ENCODE measurements around the gene SFT2D1. TPM values are rescaled to one million over a fixed set of nuclear protein-coding genes. Genes with fewer than 3 reads are reported as not detected.
"Not testable (repeated sequence)": the region's sequence is repeated elsewhere in the genome, so short reads cannot be mapped to it uniquely, and the experiment has no call there.

The SFT2D1 gene
- total RNA-seq, 2 donors from 2014 or later: 40.1 to 43.8 TPM

- H3K27ac Mint-ChIP-seq: no peak overlapping the region
- H3K4me3 Mint-ChIP-seq: no peak overlapping the region
- peaks cover 6% of the 10 kb centered on the region for H3K4me1 Mint-ChIP-seq
Measured at GRCh38 chr6:166377721-166378120, 35.4 kb upstream of the SFT2D1 start.

DNA sequence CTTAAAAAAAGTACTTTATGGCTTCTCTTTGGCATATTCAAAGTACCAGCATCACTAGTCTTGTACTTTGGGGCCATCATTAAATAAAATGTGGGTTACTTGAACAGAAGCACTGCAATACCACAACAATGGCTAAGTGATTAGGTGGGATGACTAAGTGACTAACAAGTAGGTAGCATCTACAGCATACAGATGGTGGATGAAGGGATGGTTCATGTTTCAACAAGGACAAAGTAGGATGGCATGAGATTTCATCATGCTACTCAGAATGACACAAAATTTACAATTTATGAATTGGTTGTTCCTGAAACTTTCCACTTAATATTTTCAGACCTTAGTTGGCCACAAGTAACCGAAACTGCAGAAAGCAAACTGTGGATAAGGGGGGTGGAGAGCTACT, 32.7 kb upstream of the SFT2D1 start:
- H3K36me3 Mint-ChIP-seq (ENCODE audit: low read depth): peaks cover under 1% of the 10 kb centered on the region
- no peaks in the 10 kb centered on the region for H3K4me1 Mint-ChIP-seq
- no peak overlapping the region for H3K27ac Mint-ChIP-seq
- H3K4me3 Mint-ChIP-seq: no peak overlapping the region
- no peaks in the 10 kb centered on the region for H3K9me3 Mint-ChIP-seq
- no peak for ATAC-seq (replicated peaks)
- H3K27me3 Mint-ChIP-seq: no peaks in the 10 kb centered on the region

More at GRCh38 chr6:166377721-166378120, 35.4 kb upstream of the SFT2D1 start:
- Mint-ChIP-seq H3K9me3 (no peaks in the 10 kb centered on the region), H3K27me3 (no peaks in the 10 kb centered on the region), H3K36me3 (ENCODE audit: low read depth) (no peaks in the 10 kb centered on the region)
- ATAC-seq (replicated peaks): no peak

DNA sequence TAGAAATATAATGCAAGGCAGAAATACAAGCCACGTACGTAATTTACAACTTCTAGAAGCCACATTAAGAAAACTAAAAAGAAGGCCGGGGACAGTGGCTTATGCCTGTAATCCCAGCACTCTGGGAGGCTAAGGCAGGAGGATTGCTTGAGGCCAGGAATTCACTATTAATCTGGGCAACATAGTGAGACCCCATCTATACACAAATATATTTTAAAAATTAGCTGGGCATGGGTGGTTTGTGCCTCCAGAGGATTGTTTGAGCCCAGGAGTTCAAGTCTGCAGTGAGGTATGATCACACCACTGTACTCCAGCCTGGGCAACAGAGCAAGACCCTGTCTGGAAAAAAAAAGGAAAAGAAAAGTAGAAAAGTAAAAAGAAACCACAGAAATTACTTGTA, 28.1 kb upstream of the SFT2D1 start:
- peaks cover 15% of the 10 kb centered on the region for H3K36me3 Mint-ChIP-seq (ENCODE audit: low read depth)
- no peak for ATAC-seq (replicated peaks)
- H3K9me3 Mint-ChIP-seq: no peaks in the 10 kb centered on the region
- H3K27me3 Mint-ChIP-seq: no peaks in the 10 kb centered on the region
- H3K4me3 Mint-ChIP-seq: no peak overlapping the region
- no peaks in the 10 kb centered on the region for H3K4me1 Mint-ChIP-seq
- no peak overlapping the region for H3K27ac Mint-ChIP-seq

DNA sequence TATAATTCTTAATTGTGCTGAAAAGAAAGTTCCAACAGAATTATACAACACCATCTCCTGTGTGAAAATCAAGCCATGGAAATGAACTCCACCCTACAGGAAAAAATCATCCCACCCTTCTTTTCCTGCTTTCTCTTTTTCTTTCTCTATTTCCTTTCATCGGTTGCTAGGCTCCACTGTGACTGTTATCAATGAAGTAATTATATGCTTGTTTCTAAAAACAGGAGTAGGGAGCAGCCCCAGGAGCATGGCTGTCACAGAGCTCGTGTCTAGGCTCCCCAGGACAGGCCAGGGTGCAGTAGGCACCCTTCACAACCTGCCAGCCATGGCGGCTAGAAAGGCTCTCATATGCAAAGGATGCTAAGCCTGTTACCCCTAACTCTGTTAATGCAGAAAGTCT, 27.4 kb upstream of the SFT2D1 start:
- Mint-ChIP-seq H3K9me3 (no peaks in the 10 kb centered on the region), H3K27me3 (no peaks in the 10 kb centered on the region), H3K4me1 (no peaks in the 10 kb centered on the region), H3K36me3 (ENCODE audit: low read depth) (peaks cover 21% of the 10 kb centered on the region), H3K27ac (no peak overlapping the region), H3K4me3 (no peak overlapping the region)
- no peak for ATAC-seq (replicated peaks)

DNA sequence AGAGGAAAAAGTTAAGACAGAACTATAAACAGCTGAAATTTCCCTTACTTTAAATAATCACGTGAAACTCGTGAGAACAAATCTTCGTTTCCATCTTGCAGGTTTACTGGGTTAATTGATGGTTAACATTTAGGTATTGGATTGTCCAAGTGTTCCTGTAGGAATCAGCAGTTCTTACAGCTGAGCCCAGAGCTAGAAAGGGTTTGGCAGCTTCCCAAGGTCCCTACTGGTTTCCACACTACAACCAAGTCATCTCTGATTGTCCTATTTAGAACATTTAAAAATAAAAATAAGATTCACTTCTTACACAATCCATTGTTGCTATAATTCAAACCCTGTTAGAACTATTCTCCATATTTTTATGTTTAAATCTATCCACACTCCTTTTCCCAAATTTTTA, 24.6 kb upstream of the SFT2D1 start:
- H3K4me1 Mint-ChIP-seq: no peaks in the 10 kb centered on the region
- H3K4me3 Mint-ChIP-seq: no peak overlapping the region
- no peak overlapping the region for H3K27ac Mint-ChIP-seq
- H3K27me3 Mint-ChIP-seq: no peaks in the 10 kb centered on the region
- H3K36me3 Mint-ChIP-seq (ENCODE audit: low read depth): peaks cover 35% of the 10 kb centered on the region
- H3K9me3 Mint-ChIP-seq: no peaks in the 10 kb centered on the region
- no peak for ATAC-seq (replicated peaks)

DNA sequence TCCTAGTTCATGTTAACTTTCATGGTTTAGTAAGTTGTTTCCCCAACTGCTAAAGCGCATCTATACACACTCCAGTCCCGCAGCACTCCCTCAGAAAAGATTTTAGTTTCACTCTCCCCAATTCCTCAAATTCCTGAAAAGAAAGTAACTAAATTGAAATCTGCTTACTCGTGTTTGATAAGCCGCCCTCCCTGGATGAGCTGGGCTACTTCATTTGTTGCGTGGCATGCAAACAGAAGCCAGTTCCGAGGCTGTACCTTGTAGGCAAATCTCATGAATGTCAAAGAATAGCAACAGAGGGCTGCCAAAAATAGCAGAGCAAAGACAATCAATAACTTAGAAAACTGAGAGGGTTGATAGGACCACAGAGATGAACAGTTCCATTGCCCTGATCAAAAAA, 23.5 kb upstream of the SFT2D1 start:
- Mint-ChIP-seq H3K27ac (no peak overlapping the region), H3K36me3 (ENCODE audit: low read depth) (peaks cover 35% of the 10 kb centered on the region), H3K4me3 (no peak overlapping the region), H3K27me3 (no peaks in the 10 kb centered on the region), H3K9me3 (no peaks in the 10 kb centered on the region), H3K4me1 (no peaks in the 10 kb centered on the region)
- ATAC-seq (replicated peaks): no peak

DNA sequence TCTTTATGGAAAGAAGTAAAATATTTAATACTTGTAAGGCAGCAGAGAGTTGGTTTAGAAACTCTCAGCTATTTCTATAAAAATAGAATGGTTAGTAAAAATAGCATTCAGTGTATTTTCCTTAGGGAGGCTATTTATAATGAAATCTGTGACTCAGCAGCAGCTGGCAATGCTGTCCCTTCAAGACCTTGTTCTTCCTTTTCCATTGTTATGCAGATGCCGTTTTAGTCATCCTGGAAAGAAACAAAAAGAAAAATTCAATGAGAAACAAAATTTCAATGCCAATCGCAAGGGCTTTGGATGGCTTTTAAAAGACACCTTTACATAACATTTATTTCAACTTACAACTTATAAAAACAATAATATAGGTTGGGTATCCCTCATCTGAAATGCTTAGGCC, 22.9 kb upstream of the SFT2D1 start:
- H3K9me3 Mint-ChIP-seq: no peaks in the 10 kb centered on the region
- H3K27me3 Mint-ChIP-seq: no peaks in the 10 kb centered on the region
- ATAC-seq (replicated peaks): no peak
- no peak overlapping the region for H3K27ac Mint-ChIP-seq
- H3K4me3 Mint-ChIP-seq: no peak overlapping the region
- H3K4me1 Mint-ChIP-seq: no peaks in the 10 kb centered on the region
- H3K36me3 Mint-ChIP-seq (ENCODE audit: low read depth): peaks cover 35% of the 10 kb centered on the region

GRCh38 chr6:166364456-166364855, 22.1 kb upstream of the SFT2D1 start:
- Mint-ChIP-seq H3K36me3 (ENCODE audit: low read depth) (peaks cover 31% of the 10 kb centered on the region), H3K9me3 (no peaks in the 10 kb centered on the region), H3K27me3 (no peaks in the 10 kb centered on the region), H3K4me1 (no peaks in the 10 kb centered on the region), H3K27ac (no peak overlapping the region), H3K4me3 (no peak overlapping the region)
- no peak for ATAC-seq (replicated peaks)

- not testable (repeated sequence) for H3K4me3 Mint-ChIP-seq; H3K27ac Mint-ChIP-seq; ATAC-seq (replicated peaks); H3K9me3 Mint-ChIP-seq; H3K27me3 Mint-ChIP-seq; H3K4me1 Mint-ChIP-seq
- peaks cover 26% of the 10 kb centered on the region for H3K36me3 Mint-ChIP-seq (ENCODE audit: low read depth)
Measured at GRCh38 chr6:166362427-166362826, 20.1 kb upstream of the SFT2D1 start.

- peaks cover 2% of the 10 kb centered on the region for H3K27me3 Mint-ChIP-seq
- H3K4me3 Mint-ChIP-seq: no peak overlapping the region
- H3K36me3 Mint-ChIP-seq (ENCODE audit: low read depth): peaks cover 26% of the 10 kb centered on the region
- no peaks in the 10 kb centered on the region for H3K4me1 Mint-ChIP-seq
- no peaks in the 10 kb centered on the region for H3K9me3 Mint-ChIP-seq
- no peak for ATAC-seq (replicated peaks)
- no peak overlapping the region for H3K27ac Mint-ChIP-seq
Measured at GRCh38 chr6:166361077-166361429, 18.7 kb upstream of the SFT2D1 start.

DNA sequence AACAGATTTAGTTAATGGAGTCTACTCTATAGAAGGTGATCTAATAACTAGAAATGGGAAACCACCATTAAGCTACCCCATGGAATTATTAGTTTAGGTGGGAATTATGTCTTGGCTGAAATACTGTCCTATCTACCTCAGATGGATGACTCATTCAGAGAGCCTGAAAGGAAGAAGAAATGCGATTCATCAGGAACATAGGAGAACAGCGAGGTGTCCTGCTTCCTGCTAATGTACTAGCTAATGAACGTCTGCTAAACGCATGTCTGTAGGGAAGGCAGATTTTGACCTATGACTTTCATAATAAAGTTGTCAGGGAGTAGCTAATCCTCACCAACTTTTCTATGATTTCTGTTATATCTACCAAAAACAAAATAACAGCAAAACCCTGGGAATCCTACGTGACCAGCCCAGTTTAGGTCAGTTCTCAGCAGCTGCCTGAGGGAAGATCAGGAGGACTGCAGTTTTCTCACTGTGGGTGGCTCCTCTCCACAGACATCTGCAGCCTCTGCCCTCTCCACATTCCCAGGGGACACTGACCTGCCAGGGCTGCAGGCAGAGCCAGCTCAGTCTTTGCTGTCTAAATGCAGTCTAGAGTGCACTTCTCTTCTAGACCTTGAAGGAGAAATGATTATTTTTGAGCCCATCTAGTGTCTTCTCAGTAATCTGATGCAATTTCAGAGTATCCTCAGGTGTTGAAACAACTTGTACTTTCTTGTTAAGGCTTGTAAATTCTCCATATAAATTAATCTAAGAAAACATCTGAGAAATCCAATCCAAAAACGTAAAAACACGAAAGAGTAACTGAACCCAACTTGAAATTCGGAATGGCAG, 18.1 kb upstream of the SFT2D1 start:
- Mint-ChIP-seq H3K4me3 (no peak overlapping the region), H3K9me3 (no peaks in the 10 kb centered on the region), H3K27me3 (peaks cover 3% of the 10 kb centered on the region), H3K27ac (no peak overlapping the region), H3K4me1 (no peaks in the 10 kb centered on the region), H3K36me3 (ENCODE audit: low read depth) (peaks cover 20% of the 10 kb centered on the region)
- ATAC-seq (replicated peaks): no peak

DNA sequence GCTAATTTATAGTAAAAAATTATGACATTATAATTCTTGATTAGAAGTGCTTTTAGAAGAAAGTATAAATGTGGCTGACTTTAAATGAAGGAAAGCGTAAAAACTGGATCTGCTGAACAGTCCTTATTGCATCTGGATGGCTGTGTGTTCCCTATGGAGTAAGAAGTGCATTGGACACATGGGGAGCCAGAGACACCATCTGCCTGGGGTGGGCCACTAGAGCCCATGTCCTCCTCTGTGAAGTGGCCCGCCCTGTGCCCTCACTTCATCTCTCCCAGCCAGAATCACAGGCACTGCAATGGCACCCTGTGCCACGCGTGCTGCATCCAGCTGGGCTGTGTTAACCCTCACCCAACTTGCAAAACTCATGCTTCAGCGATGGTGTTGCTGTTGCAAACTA, 13.2 kb upstream of the SFT2D1 start:
- Mint-ChIP-seq H3K36me3 (ENCODE audit: low read depth) (no peaks in the 10 kb centered on the region), H3K4me1 (no peaks in the 10 kb centered on the region), H3K27me3 (peaks cover 15% of the 10 kb centered on the region), H3K9me3 (peaks cover 3% of the 10 kb centered on the region), H3K27ac (no peak overlapping the region), H3K4me3 (no peak overlapping the region)
- ATAC-seq (replicated peaks): no peak

GRCh38 chr6:166354965-166355364, 12.6 kb upstream of the SFT2D1 start:
- Mint-ChIP-seq H3K27me3 (peaks cover 15% of the 10 kb centered on the region), H3K4me1 (no peaks in the 10 kb centered on the region), H3K36me3 (ENCODE audit: low read depth) (no peaks in the 10 kb centered on the region), H3K4me3 (no peak overlapping the region), H3K27ac (no peak overlapping the region), H3K9me3 (peaks cover 4% of the 10 kb centered on the region)
- no peak for ATAC-seq (replicated peaks)

DNA sequence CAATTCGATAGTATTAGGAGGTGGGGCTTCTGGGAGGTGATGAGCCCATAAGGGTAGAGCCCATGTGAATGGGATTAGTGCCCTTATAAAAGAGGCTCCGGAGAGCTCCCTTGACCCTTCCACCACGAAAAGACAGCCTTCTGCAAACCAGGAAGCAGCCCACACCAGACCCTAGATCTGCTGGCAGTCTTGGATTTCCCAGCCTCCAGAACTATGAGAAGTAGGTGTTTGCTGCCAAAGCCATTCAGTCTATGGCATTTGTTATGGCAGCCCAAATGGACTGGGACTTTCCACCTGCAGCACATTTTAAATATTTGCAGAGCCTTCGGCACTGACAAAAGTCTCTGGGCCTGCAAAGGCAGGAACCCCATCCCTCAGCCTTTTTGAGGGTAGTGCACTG, 11.8 kb upstream of the SFT2D1 start:
- H3K9me3 Mint-ChIP-seq: peaks cover 7% of the 10 kb centered on the region
- no peaks in the 10 kb centered on the region for H3K4me1 Mint-ChIP-seq
- H3K27me3 Mint-ChIP-seq: peaks cover 15% of the 10 kb centered on the region
- H3K4me3 Mint-ChIP-seq: no peak overlapping the region
- no peak for ATAC-seq (replicated peaks)
- H3K36me3 Mint-ChIP-seq (ENCODE audit: low read depth): no peaks in the 10 kb centered on the region
- H3K27ac Mint-ChIP-seq: no peak overlapping the region

DNA sequence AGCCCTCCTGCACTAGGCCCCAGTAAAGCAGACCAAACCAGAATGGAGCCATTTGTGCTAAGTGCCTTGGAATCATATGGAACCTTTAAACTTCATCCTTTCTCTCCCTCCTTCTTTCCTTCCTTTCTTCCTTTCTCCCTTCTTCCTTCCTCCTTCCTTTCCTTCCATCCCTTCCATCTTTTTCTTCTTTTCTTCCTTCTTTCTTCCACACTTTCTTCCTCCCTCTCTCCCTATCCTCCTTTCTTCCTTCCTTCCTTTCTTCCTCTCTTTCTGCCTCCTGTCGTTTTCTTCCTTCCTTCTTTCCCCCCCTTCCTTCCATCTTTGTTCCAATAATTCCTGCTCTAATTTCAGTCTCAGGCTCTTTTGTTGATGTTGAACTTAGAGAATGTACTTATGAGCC, 11.2 kb upstream of the SFT2D1 start:
- Mint-ChIP-seq H3K27me3 (peaks cover 15% of the 10 kb centered on the region), H3K27ac (no peak overlapping the region), H3K9me3 (peaks cover 7% of the 10 kb centered on the region), H3K4me1 (no peaks in the 10 kb centered on the region), H3K36me3 (ENCODE audit: low read depth) (no peaks in the 10 kb centered on the region), H3K4me3 (no peak overlapping the region)
- no peak for ATAC-seq (replicated peaks)

- no peak overlapping the region for H3K4me3 Mint-ChIP-seq
Measured at GRCh38 chr6:166352923-166353322, 10.6 kb upstream of the SFT2D1 start.

More at GRCh38 chr6:166352923-166353322, 10.6 kb upstream of the SFT2D1 start:
- ATAC-seq (replicated peaks): no peak
- Mint-ChIP-seq H3K4me1 (peaks cover 5% of the 10 kb centered on the region), H3K27ac (no peak overlapping the region), H3K36me3 (ENCODE audit: low read depth) (no peaks in the 10 kb centered on the region), H3K27me3 (peaks cover 15% of the 10 kb centered on the region), H3K9me3 (peaks cover 7% of the 10 kb centered on the region)
